Subcutaneous adipose tissue (tissue), 4 donors: ENCODE results near the gene LCE3E. TPM values are rescaled to one million over a fixed set of nuclear protein-coding genes. Genes with fewer than 3 reads are reported as not detected.

Source experiments
- small RNA-seq: library from RNA; depleted of rRNA; stranded (forward); fragments of <200 nt; gene quantifications from one replicate; pipeline ENCODE3, GENCODE V24; 2016
- total RNA-seq, 4 donors: library from RNA; depleted of rRNA; stranded (reverse); fragments of >200 nt; gene quantifications; one replicate each; pipeline ENCODE4 v1.1.0, GENCODE V29; 2016

Gene LCE3E
- total RNA-seq, 4 donors from 2014 or later: not detected

Small RNA genes within 50 kb of the gene (small RNA-seq; reads per million reads assigned to genes)
- not detected for gene LCE3B

Other genes starting within 250 kb of the LCE3E start
- not detected for gene FLG, start 241.5 kb downstream of the LCE3E start, total RNA-seq
- under 1 TPM in 1 of 4 donors, not detected in 3; under 0.01 TPM for gene FLG2, start 206.8 kb downstream of the LCE3E start, total RNA-seq
- not detected for gene CRNN, start 152.5 kb downstream of the LCE3E start, total RNA-seq
- not detected for gene LCE5A, start 56.0 kb downstream of the LCE3E start, total RNA-seq
- not detected for gene CRCT1, start 52.3 kb downstream of the LCE3E start, total RNA-seq
- not detected for gene LCE3D, start 13.7 kb upstream of the LCE3E start, total RNA-seq
- gene LCE3C, start 33.5 kb upstream of the LCE3E start, total RNA-seq: not detected
- not detected for gene LCE3B, start 47.0 kb upstream of the LCE3E start, total RNA-seq
- not detected for gene LCE3A, start 56.3 kb upstream of the LCE3E start, total RNA-seq
- gene LCE2D, start 96.6 kb upstream of the LCE3E start, total RNA-seq: not detected
- not detected for gene LCE2C, start 108.5 kb upstream of the LCE3E start, total RNA-seq
- gene LCE2B, start 119.3 kb upstream of the LCE3E start, total RNA-seq: not detected
- gene LCE2A, start 131.6 kb upstream of the LCE3E start, total RNA-seq: not detected
- not detected for gene LCE4A, start 141.4 kb upstream of the LCE3E start, total RNA-seq
- not detected for gene KPRP, start 191.2 kb upstream of the LCE3E start, total RNA-seq
- not detected for gene LCE1F, start 208.4 kb upstream of the LCE3E start, total RNA-seq
- not detected for gene LCE1E, start 219.5 kb upstream of the LCE3E start, total RNA-seq
- gene LCE1D, start 229.9 kb upstream of the LCE3E start, total RNA-seq: not detected
- not detected for gene LCE1C, start 239.9 kb upstream of the LCE3E start, total RNA-seq
- not detected for gene LCE1B, start 245.2 kb upstream of the LCE3E start, total RNA-seq